DND-41 (cell line): Measurements from ENCODE around the gene TNS1.

Experiments
- ATAC-seq: fragments of 200-7000 bp; cut with Tn5 transposase; 3 replicates; pipeline ENCODE4 v1.9.1; 2021; ENCODE audit warnings: low read depth; ENCODE audit not compliant: insufficient read depth
- DNase-seq: peaks from one replicate; pipeline ENCODE4 v3.0.0-alpha.2; 2020
- H2AFZ ChIP-seq: 2 replicates; pipeline ENCODE4 v1.6.0; 2012; ENCODE audit warnings: low read depth, low read length
- H3K27ac ChIP-seq: 2 replicates; pipeline ENCODE4 v1.5.1; 2012; ENCODE audit warnings: low read length, inconsistent platforms
- H3K27me3 ChIP-seq: fragments of 200-600 bp; sonication (generic); 2 replicates; pipeline ENCODE4 v1.6.0; 2012; ENCODE audit warnings: low read length, mild to moderate bottlenecking, inconsistent platforms; ENCODE audit not compliant: insufficient read depth, poor library complexity
- H3K36me3 ChIP-seq: 2 replicates; pipeline ENCODE4 v1.5.1; 2012; ENCODE audit warnings: low read length, inconsistent platforms; ENCODE audit not compliant: insufficient read depth
- H3K4me1 ChIP-seq: 2 replicates; pipeline ENCODE4 v1.5.1; 2012; ENCODE audit warnings: mild to moderate bottlenecking, low read length; ENCODE audit not compliant: insufficient read depth
- H3K4me2 ChIP-seq: 2 replicates; pipeline ENCODE4 v1.6.0; 2012; ENCODE audit warnings: mild to moderate bottlenecking, moderate library complexity, low read length, inconsistent platforms; ENCODE audit not compliant: insufficient read depth
- H3K4me3 ChIP-seq, 2 experiments: fragments of 200-600 bp in 1 of 2; shearing (Covaris generic) in 1 of 2; 2 replicates each; pipeline ENCODE4 v1.5.1; 2012 to 2016; ENCODE audit warnings: inconsistent platforms in 2 of 2, low read length in 2 of 2, mild to moderate bottlenecking in 2 of 2, low read depth in 1 of 2, moderate library complexity in 1 of 2
- H3K79me2 ChIP-seq: 2 replicates; pipeline ENCODE4 v1.6.0; 2012; ENCODE audit warnings: low read length, inconsistent platforms; ENCODE audit not compliant: insufficient read depth
- H3K9ac ChIP-seq: 2 replicates; pipeline ENCODE4 v1.6.0; 2012; ENCODE audit warnings: low read depth, mild to moderate bottlenecking, inconsistent platforms, low read length, moderate library complexity
- H3K9me3 ChIP-seq: 2 replicates; pipeline ENCODE4 v1.5.1; 2012; ENCODE audit warnings: low read length, moderate library complexity, mild to moderate bottlenecking, inconsistent platforms; ENCODE audit not compliant: insufficient read depth, severe bottlenecking
- H4K20me1 ChIP-seq: 2 replicates; pipeline ENCODE4 v1.6.0; 2012; ENCODE audit warnings: low read length; ENCODE audit not compliant: insufficient read depth
- EZH2 ChIP-seq: IDR thresholded peaks from 3 replicates; pipeline ENCODE4 v1.6.1; 2012; ENCODE audit warnings: borderline replicate concordance, low read depth, mild to moderate bottlenecking, moderate library complexity, low read length, inconsistent platforms; ENCODE audit not compliant: severe bottlenecking
- TF ChIP-seq, protein P1 (sequence below): IDR thresholded peaks from 2 replicates; pipeline ENCODE4 v1.5.1; 2012; ENCODE audit warnings: borderline replicate concordance, low read length, moderate library complexity, mild to moderate bottlenecking; ENCODE audit not compliant: poor library complexity, severe bottlenecking; ENCODE audit errors: extremely low read depth

Gene TNS1

DNA sequence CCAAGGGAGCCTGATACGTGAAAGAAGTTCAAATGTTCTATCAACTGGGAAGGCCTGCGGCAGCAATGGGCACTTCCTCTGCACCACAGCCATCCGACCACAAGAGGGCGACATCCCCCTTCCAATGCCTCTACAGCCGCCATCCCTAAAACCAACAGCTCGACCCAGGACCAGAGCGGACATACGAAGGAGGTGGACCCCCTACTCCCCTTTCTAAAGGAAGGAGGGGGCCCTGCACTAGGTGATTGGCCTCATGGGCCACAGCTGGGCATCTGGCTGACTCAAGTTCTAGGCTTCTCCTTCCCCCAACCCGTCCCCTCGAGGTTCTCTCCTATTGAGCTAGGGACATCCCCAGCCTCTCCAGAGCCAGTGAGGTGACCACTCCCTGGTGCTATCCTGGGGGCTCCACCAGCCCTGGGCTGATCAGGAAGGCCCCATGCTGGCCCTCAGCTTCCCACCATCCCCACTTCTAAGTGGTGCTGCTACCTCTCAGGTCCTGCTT lies 217.2 kb downstream of the TNS1 start:
- Histone ChIP-seq H3K27ac (no peak overlapping the region), H3K27me3 (peaks cover 17% of the 10 kb centered on the region), H3K4me1 (no peaks in the 10 kb centered on the region), H3K9ac (no peak overlapping the region), H4K20me1 (peaks cover 5% of the 10 kb centered on the region), H3K36me3 (no peaks in the 10 kb centered on the region), H3K4me2 (no peak overlapping the region), H3K4me3 (no peak overlapping the region), H2AFZ (peak overlapping the region; percentile 61; the same call in 1 of the 2 replicates), H3K9me3 (no peaks in the 10 kb centered on the region), H3K79me2 (no peaks in the 10 kb centered on the region)
- TF ChIP-seq, protein P1, sequence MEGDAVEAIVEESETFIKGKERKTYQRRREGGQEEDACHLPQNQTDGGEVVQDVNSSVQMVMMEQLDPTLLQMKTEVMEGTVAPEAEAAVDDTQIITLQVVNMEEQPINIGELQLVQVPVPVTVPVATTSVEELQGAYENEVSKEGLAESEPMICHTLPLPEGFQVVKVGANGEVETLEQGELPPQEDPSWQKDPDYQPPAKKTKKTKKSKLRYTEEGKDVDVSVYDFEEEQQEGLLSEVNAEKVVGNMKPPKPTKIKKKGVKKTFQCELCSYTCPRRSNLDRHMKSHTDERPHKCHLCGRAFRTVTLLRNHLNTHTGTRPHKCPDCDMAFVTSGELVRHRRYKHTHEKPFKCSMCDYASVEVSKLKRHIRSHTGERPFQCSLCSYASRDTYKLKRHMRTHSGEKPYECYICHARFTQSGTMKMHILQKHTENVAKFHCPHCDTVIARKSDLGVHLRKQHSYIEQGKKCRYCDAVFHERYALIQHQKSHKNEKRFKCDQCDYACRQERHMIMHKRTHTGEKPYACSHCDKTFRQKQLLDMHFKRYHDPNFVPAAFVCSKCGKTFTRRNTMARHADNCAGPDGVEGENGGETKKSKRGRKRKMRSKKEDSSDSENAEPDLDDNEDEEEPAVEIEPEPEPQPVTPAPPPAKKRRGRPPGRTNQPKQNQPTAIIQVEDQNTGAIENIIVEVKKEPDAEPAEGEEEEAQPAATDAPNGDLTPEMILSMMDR, result peak; percentile 96
- TF ChIP-seq EZH2, result no peak
- peak; percentile 70 for DNase-seq
- peak; percentile 85 for ATAC-seq

DNA sequence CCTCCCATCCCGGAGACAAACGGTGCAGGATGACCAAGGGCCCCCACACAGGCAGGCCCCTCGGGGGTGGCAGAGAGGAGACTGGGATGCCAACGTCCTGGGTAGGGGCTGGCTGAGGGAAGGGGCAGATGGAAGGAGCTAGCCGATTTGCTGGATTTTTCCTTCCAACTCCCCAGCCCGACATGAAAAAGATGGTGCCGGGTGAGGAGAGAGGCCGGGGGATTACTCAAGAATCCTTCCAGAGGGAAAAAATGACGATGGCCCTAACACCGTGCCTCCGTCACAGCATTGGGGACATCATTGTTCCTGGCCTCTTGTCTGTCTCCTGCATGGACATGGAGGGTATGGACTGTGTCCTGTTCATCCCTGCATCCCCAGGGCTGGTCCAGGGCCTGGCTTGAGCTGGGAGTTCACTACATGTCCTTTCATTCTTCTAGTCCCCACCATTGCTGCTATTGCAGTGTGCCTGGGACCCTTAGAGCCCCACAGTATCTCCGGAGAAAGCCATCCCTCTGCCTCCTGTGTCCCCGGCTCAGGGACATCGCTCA lies 217.7 kb downstream of the TNS1 start:
- Histone ChIP-seq H3K4me2 (no peak overlapping the region), H3K9ac (no peak overlapping the region), H4K20me1 (peaks cover 5% of the 10 kb centered on the region), H2AFZ (peak overlapping the region; percentile 61; the same call in 1 of the 2 replicates), H3K9me3 (no peaks in the 10 kb centered on the region), H3K79me2 (no peaks in the 10 kb centered on the region), H3K27ac (no peak overlapping the region), H3K4me1 (no peaks in the 10 kb centered on the region), H3K4me3 (no peak overlapping the region), H3K27me3 (peaks cover 12% of the 10 kb centered on the region), H3K36me3 (no peaks in the 10 kb centered on the region)
- no peak for DNase-seq
- TF ChIP-seq EZH2, result no peak
- TF ChIP-seq, protein P1, result no peak
- ATAC-seq, result peak; percentile 22; the same call in 1 of the 3 replicates

DNA sequence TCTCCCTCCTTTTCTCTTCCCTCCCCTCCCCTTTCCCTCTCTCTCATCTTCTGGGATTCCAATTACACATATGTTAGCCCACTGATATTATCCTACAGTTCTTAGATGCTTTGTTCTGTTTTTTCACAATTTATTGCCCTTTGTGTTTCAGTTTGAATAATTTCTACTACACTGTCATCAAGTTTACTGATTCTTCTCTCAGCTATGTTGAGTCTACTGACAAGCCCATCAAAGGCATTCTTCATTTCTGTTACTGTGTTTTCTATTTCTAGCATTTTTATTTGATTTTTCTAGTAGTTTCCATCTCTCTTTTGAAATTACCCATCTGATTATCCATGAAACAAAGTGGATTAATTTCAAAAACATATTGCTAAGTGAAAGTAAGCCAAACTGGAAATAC lies 219.6 kb downstream of the TNS1 start:
- no peak overlapping the region for H3K4me2 ChIP-seq
- peaks cover 4% of the 10 kb centered on the region for H3K27me3 ChIP-seq
- no peak for DNase-seq
- no peaks in the 10 kb centered on the region for H3K36me3 ChIP-seq
- no peaks in the 10 kb centered on the region for H3K4me1 ChIP-seq
- no peaks in the 10 kb centered on the region for H3K9me3 ChIP-seq
- no peak for TF ChIP-seq EZH2
- TF ChIP-seq, protein P1, result no peak
- H3K79me2 ChIP-seq, result no peaks in the 10 kb centered on the region
- H4K20me1 ChIP-seq, result no peaks in the 10 kb centered on the region; the same call in 1 of the 2 replicates
- H3K9ac ChIP-seq, result no peak overlapping the region
- no peak overlapping the region for H3K27ac ChIP-seq
- no peak overlapping the region for H2AFZ ChIP-seq
- ATAC-seq, result no peak
- H3K4me3 ChIP-seq, result no peak overlapping the region
